Upper lobe of right lung (tissue), 1 donor: ENCODE data around the gene TWNK. TPM values are rescaled to one million over a fixed set of nuclear protein-coding genes. Genes with fewer than 3 reads are reported as not detected.

ENCODE experiments used
- ATAC-seq: fragments of 200-7000 bp; cut with Tn5 transposase; one replicate; pipeline ENCODE4 v1.9.1; 2020; ENCODE audit warnings: mild to moderate bottlenecking, moderate library complexity
- DNase-seq: peaks from one replicate; pipeline ENCODE4 v3.0.0-alpha.2; 2020
- H3K27ac ChIP-seq: fragments of 200-600 bp; one replicate; pipeline ENCODE4 v1.8.0; 2022
- H3K27me3 ChIP-seq: fragments of 200-600 bp; one replicate; pipeline ENCODE4 v1.8.0; 2022; ENCODE audit warnings: mild to moderate bottlenecking
- H3K36me3 ChIP-seq: fragments of 200-600 bp; one replicate; pipeline ENCODE4 v1.8.0; 2022
- H3K4me1 ChIP-seq: fragments of 200-600 bp; one replicate; pipeline ENCODE4 v1.8.0; 2022
- H3K4me3 ChIP-seq: fragments of 200-600 bp; one replicate; pipeline ENCODE4 v1.8.0; 2022; ENCODE audit warnings: mild to moderate bottlenecking
- H3K9me3 ChIP-seq: fragments of 200-600 bp; one replicate; pipeline ENCODE4 v1.8.0; 2022
- CTCF ChIP-seq: fragments of 200-600 bp; IDR thresholded peaks from one replicate; pipeline ENCODE4 v1.8.0; 2022; ENCODE audit warnings: antibody characterized with exemption
- intact Hi-C: fragments of 100-400 bp; cut with DNase I; formaldehyde crosslinking; loops from one replicate; pipeline ENCODE4 v1.11.0; 2022
- total RNA-seq: library from RNA; stranded (reverse); fragmentation: NEBNext Ultra II Directional; extraction: Animal tissue kit (Norgen Biotek cat#: 25700); gene quantifications from one replicate; pipeline ENCODE4 v1.2.1, GENCODE V29; 2021
- donor health status: DM: no; HTN: yes; CAD: no; lungs with severe emphysema.

Gene TWNK
- total RNA-seq, 1 donor from 2014 or later, result 6.5 TPM

GRCh38 chr10:100978121-100978900 is 9.0 kb upstream of the TWNK start:
- H3K27ac ChIP-seq, result no peak overlapping the region
- peaks cover 30% of the 10 kb centered on the region for H3K36me3 ChIP-seq
- intact Hi-C loops, result no loop called here
- DNase-seq (no peak), ATAC-seq (no peak)
- no peaks in the 10 kb centered on the region for H3K4me1 ChIP-seq
- H3K27me3 ChIP-seq, result no peaks in the 10 kb centered on the region
- no peak for TF ChIP-seq CTCF
- H3K4me3 ChIP-seq, result no peak overlapping the region
- no peaks in the 10 kb centered on the region for H3K9me3 ChIP-seq

- DNase-seq, result no peak
- H3K36me3 ChIP-seq, result peaks cover 34% of the 10 kb centered on the region
These were observed 8.5 kb upstream of the TWNK start for GRCh38 chr10:100978901-100979195.

GRCh38 chr10:100979791-100980272 is 7.5 kb upstream of the TWNK start:
- no peak overlapping the region for H3K27ac ChIP-seq
- no peaks in the 10 kb centered on the region for H3K27me3 ChIP-seq
- ATAC-seq, result no peak
- intact Hi-C loops, result no loop called here
- peaks cover 34% of the 10 kb centered on the region for H3K36me3 ChIP-seq
- H3K9me3 ChIP-seq, result no peaks in the 10 kb centered on the region
- DNase-seq, result no peak
- no peak for TF ChIP-seq CTCF
- H3K4me3 ChIP-seq, result no peak overlapping the region
- H3K4me1 ChIP-seq, result no peaks in the 10 kb centered on the region

More at GRCh38 chr10:100978901-100979195, 8.5 kb upstream of the TWNK start:
- no peak for ATAC-seq
- H3K4me3 ChIP-seq, result no peak overlapping the region
- no peaks in the 10 kb centered on the region for H3K27me3 ChIP-seq
- no peak overlapping the region for H3K27ac ChIP-seq
- intact Hi-C loops, result no loop called here
- TF ChIP-seq CTCF, result no peak
- H3K4me1 ChIP-seq, result no peaks in the 10 kb centered on the region
- no peaks in the 10 kb centered on the region for H3K9me3 ChIP-seq

GRCh38 chr10:100980311-100980710 is 7.0 kb upstream of the TWNK start:
- Histone ChIP-seq H3K9me3 (no peaks in the 10 kb centered on the region), H3K27me3 (no peaks in the 10 kb centered on the region), H3K36me3 (peaks cover 34% of the 10 kb centered on the region), H3K4me3 (no peak overlapping the region), H3K27ac (no peak overlapping the region), H3K4me1 (no peaks in the 10 kb centered on the region)
- ATAC-seq (no peak), DNase-seq (no peak)
- TF ChIP-seq CTCF, result no peak
- intact Hi-C loops, result no loop called here

- no peak for TF ChIP-seq CTCF
- Histone ChIP-seq H3K4me1 (no peaks in the 10 kb centered on the region), H3K4me3 (no peak overlapping the region), H3K9me3 (no peaks in the 10 kb centered on the region), H3K27me3 (no peaks in the 10 kb centered on the region), H3K27ac (no peak overlapping the region), H3K36me3 (peaks cover 38% of the 10 kb centered on the region)
- intact Hi-C loops, result no loop called here
- DNase-seq (no peak), ATAC-seq (no peak)
These were observed 6.6 kb upstream of the TWNK start for GRCh38 chr10:100980711-100981110.
